Glutamatergic neuron (in vitro differentiated cells): ENCODE measurements around the gene ADAM22. TPM values are rescaled to one million over a fixed set of nuclear protein-coding genes. Genes with fewer than 3 reads are reported as not detected.

Experiments used
- DNase-seq: peaks from one replicate; pipeline ENCODE4 v3.0.0; 2022
- H3K27ac Mint-ChIP-seq: one replicate; pipeline ENCODE4 v1.8.0; 2020; ENCODE audit warnings: mild to moderate bottlenecking, mixed read lengths, inconsistent platforms; ENCODE audit not compliant: unreplicated experiment
- H3K27me3 Mint-ChIP-seq: one replicate; pipeline ENCODE4 v1.8.0; 2020; ENCODE audit warnings: mild to moderate bottlenecking, moderate library complexity, mixed read lengths, inconsistent platforms; ENCODE audit not compliant: unreplicated experiment
- H3K36me3 Mint-ChIP-seq: one replicate; pipeline ENCODE4 v1.8.0; 2020; ENCODE audit warnings: mild to moderate bottlenecking, mixed read lengths, inconsistent platforms; ENCODE audit not compliant: unreplicated experiment
- H3K4me1 Mint-ChIP-seq: one replicate; pipeline ENCODE4 v1.8.0; 2020; ENCODE audit warnings: mild to moderate bottlenecking, low read depth, mixed read lengths, inconsistent platforms; ENCODE audit not compliant: unreplicated experiment
- H3K4me3 Mint-ChIP-seq: one replicate; pipeline ENCODE4 v1.8.0; 2020; ENCODE audit warnings: mild to moderate bottlenecking, mixed read lengths, inconsistent platforms; ENCODE audit not compliant: unreplicated experiment
- H3K9me3 Mint-ChIP-seq: one replicate; pipeline ENCODE4 v1.8.0; 2020; ENCODE audit warnings: mild to moderate bottlenecking, moderate library complexity, mixed read lengths, inconsistent platforms; ENCODE audit not compliant: unreplicated experiment
- total RNA-seq: library from RNA; stranded (reverse); fragmentation: NEBNext Ultra II Directional; extraction: Animal tissue kit (Norgen Biotek cat#: 25700); gene quantifications from one replicate; pipeline ENCODE4 v1.2.1, GENCODE V29; 2021; ENCODE audit not compliant: unreplicated experiment
- TF ChIP-seq, protein P1 (sequence below): fragments of 200-600 bp; sonication (generic); IDR thresholded peaks from one replicate; pipeline ENCODE4 v1.5.0; 2021; ENCODE audit not compliant: partially characterized antibody, unreplicated experiment

The ADAM22 gene
- total RNA-seq, 1 donor from 2014 or later, result 91.9 TPM

DNA sequence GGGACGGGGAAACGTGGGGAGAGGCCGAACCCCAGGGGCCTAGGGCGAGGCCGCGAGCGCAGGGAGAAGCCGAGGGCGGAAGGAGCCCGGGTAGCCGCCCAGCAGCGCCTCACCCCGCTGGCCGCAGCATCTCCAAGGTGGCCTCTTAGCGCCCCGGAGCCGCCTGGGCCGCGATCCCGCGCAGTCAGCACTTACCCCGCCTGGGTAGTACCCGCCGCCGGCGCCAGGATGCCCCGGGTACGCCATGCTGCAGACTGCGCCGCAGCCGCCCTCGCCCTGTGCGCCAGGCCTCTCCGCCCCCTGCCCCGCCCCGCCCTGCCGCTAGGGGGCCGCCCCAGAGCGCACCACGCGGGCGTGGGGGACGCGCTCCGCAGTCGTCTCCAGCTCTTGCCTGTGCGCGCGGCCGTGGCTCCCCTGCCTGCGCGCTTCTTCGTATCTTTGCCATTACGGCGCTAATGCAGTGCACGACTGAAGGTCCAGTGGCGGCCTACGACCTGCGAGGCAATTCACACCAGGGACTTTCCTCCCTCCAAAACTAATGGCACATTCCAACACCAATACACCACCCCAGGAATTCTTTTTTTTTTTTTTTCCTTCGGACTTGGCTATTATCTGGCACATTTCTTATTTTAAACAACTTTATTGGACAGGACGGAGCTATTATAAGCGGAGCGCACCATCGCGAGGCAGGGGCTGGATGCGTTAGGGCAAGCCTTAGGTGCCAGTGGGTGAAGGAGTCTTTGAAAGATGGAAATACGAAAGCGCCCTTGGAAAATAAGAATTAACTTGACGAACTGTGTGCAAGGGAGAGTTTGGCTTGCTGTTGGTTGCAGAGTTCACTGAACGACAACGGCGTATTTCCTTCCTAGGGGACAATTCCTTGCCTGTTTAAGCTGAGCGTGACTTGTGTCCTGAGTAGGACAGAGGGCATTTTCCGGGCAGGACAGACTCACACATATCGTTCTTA, 286.0 kb downstream of the ADAM22 start, which contains the start of gene SRI:
SRI (minus strand) TSS at position 258 of the 967 bp plus-strand sequence; CDS start at position 246, 12 bp downstream.
- peak; percentile 95 for DNase-seq
- TF ChIP-seq, protein P1, sequence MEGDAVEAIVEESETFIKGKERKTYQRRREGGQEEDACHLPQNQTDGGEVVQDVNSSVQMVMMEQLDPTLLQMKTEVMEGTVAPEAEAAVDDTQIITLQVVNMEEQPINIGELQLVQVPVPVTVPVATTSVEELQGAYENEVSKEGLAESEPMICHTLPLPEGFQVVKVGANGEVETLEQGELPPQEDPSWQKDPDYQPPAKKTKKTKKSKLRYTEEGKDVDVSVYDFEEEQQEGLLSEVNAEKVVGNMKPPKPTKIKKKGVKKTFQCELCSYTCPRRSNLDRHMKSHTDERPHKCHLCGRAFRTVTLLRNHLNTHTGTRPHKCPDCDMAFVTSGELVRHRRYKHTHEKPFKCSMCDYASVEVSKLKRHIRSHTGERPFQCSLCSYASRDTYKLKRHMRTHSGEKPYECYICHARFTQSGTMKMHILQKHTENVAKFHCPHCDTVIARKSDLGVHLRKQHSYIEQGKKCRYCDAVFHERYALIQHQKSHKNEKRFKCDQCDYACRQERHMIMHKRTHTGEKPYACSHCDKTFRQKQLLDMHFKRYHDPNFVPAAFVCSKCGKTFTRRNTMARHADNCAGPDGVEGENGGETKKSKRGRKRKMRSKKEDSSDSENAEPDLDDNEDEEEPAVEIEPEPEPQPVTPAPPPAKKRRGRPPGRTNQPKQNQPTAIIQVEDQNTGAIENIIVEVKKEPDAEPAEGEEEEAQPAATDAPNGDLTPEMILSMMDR, result peak; percentile 100
- Mint-ChIP-seq H3K9me3 (peaks cover 3% of the 10 kb centered on the region), H3K4me1 (peaks cover 8% of the 10 kb centered on the region), H3K36me3 (no peaks in the 10 kb centered on the region), H3K27me3 (no peaks in the 10 kb centered on the region), H3K27ac (peak within 1 kb of the TSS; percentile 99), H3K4me3 (peak within 1 kb of the TSS; percentile 94)

DNA sequence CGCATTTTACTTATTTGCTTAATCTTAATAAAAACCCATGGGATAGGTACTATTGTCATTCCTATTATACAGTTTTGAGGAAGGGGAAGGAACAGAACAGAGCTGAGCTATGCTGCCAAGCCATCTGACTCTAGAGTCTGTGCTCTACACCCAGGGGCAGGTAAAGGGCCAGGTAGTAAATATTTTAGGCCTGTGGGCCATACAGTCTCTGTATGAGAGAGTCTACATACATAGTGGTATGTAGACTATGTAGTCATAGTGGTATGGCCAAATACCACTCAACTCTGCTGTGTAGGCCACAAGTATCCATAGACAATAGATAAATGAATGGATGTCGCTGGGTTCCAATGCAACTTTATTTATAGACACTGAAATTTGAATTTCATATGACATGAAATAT, 289.2 kb downstream of the ADAM22 start:
- H3K9me3 Mint-ChIP-seq, result peaks cover 3% of the 10 kb centered on the region
- DNase-seq, result no peak
- H3K36me3 Mint-ChIP-seq, result peaks cover 3% of the 10 kb centered on the region
- no peak overlapping the region for H3K27ac Mint-ChIP-seq
- TF ChIP-seq, protein P1, result no peak
- no peaks in the 10 kb centered on the region for H3K27me3 Mint-ChIP-seq
- peaks cover under 1% of the 10 kb centered on the region for H3K4me1 Mint-ChIP-seq
- H3K4me3 Mint-ChIP-seq, result no peak overlapping the region

DNA sequence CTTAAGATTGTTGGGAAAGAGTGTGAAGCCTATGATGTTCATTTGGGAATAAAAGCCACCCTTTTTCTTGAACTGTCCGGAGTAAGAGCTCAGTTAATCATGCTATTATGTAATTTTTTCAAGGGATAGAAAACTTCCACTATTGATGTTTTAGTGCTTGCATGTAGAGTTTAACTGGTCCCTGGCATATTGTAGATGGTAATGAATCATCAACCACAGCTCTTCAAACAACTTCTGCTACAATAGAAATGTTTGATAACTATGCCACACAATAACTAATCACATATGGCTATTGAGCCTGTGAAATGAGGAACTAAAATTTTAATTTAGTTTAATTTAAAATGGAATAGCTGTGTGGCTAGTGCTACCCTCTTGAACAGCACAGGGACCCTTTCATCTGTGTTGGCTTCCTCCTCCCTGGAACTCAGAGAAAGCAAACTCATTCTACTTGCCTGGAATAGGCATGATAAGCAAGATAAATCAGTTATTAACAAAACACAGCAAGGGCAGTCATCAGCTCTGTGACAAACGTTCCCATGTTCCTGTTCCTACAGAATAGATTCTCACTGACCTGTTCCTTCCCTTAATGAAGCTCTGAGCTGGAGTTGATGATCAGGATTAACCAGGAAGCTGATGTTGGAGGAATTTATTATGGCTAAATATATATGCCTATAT, 290.7 kb downstream of the ADAM22 start:
- H3K4me3 Mint-ChIP-seq, result no peak overlapping the region
- H3K9me3 Mint-ChIP-seq, result peaks cover 3% of the 10 kb centered on the region
- no peaks in the 10 kb centered on the region for H3K4me1 Mint-ChIP-seq
- TF ChIP-seq, protein P1, result no peak
- no peaks in the 10 kb centered on the region for H3K27me3 Mint-ChIP-seq
- no peak for DNase-seq
- H3K36me3 Mint-ChIP-seq, result peaks cover 10% of the 10 kb centered on the region
- no peak overlapping the region for H3K27ac Mint-ChIP-seq

DNA sequence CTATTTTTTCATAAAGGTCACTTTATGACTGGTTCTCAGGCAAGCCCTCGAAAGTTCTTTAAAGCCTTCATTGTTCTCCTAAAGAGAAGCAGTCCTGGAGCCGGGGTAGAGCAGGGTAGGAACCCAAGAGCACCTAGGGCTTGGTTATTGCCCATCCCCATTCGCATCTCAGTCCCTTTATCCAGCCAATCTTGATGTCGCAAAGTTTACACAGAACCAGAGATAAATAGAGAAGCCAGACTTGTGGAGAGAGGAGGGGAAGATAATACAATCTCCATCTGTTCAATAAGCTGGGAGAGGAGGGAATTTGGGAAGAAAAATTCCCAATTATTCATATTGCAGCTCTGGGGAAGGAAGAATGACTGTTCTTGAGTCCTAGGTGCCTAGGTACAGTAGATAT, 292.1 kb downstream of the ADAM22 start:
- Mint-ChIP-seq H3K27me3 (no peaks in the 10 kb centered on the region), H3K9me3 (no peaks in the 10 kb centered on the region), H3K36me3 (peaks cover 10% of the 10 kb centered on the region), H3K4me3 (no peak overlapping the region), H3K27ac (no peak overlapping the region), H3K4me1 (no peaks in the 10 kb centered on the region)
- TF ChIP-seq, protein P1, result no peak
- DNase-seq, result no peak
